Neural cell (in vitro differentiated cells): Measurements from ENCODE around the gene SYNJ1. TPM values are rescaled to one million over a fixed set of nuclear protein-coding genes. Genes with fewer than 3 reads are reported as not detected.
A peak's percentile ranks its signal among the peaks of the same experiment; 100 is the strongest.
"Not testable (repeated sequence)": the region's sequence is repeated elsewhere in the genome, so short reads cannot be mapped to it uniquely, and the experiment has no call there.

Experiments used
- H2AFZ ChIP-seq: fragments of 200-600, 300-800 bp; sonication (generic), shearing (Covaris generic); 2 replicates; pipeline ENCODE4 v1.6.0; 2014; ENCODE audit warnings: low read depth, mild to moderate bottlenecking, antibody characterized with exemption, low read length, moderate library complexity
- H3F3A ChIP-seq: fragments of 200-600 bp; shearing (Covaris generic); 2 replicates; pipeline ENCODE4 v1.6.1; 2016; ENCODE audit warnings: mild to moderate bottlenecking, moderate library complexity, mixed read lengths, antibody characterized with exemption, low read length; ENCODE audit not compliant: insufficient read depth, poor library complexity, severe bottlenecking
- H3K27ac ChIP-seq: fragments of 200-600, 300-800 bp; sonication (generic), shearing (Covaris generic); 2 replicates; pipeline ENCODE4 v1.5.1; 2014; ENCODE audit warnings: mild to moderate bottlenecking, low read length, moderate library complexity
- H3K27me3 ChIP-seq: fragments of 300-800, 200-600 bp; sonication (generic), shearing (Covaris generic); 2 replicates; pipeline ENCODE4 v1.6.0; 2014; ENCODE audit warnings: mild to moderate bottlenecking, low read depth, low read length, moderate library complexity; ENCODE audit not compliant: insufficient read depth
- H3K36me3 ChIP-seq: fragments of 300-800, 200-600 bp; sonication (generic), shearing (Covaris generic); 2 replicates; pipeline ENCODE4 v1.5.1; 2014; ENCODE audit warnings: mild to moderate bottlenecking, antibody characterized with exemption, low read length, moderate library complexity; ENCODE audit not compliant: insufficient read depth
- H3K4me2 ChIP-seq: fragments of 300-800, 200-600 bp; sonication (generic), shearing (Covaris generic); 2 replicates; pipeline ENCODE4 v1.6.0; 2014; ENCODE audit warnings: mild to moderate bottlenecking, low read length
- H3K4me3 ChIP-seq: fragments of 300-800, 200-600 bp; sonication (generic), shearing (Covaris generic); 2 replicates; pipeline ENCODE4 v1.5.1; 2014; ENCODE audit warnings: mild to moderate bottlenecking, low read length, moderate library complexity
- H3K79me2 ChIP-seq: fragments of 200-600 bp; shearing (Covaris generic); replicated peaks from 2 replicates; pipeline ENCODE4 v1.6.0; 2014; ENCODE audit warnings: mild to moderate bottlenecking, low read length, moderate library complexity; ENCODE audit not compliant: insufficient read depth
- H3K9ac ChIP-seq: fragments of 300-800, 200-600 bp; sonication (generic), shearing (Covaris generic); 2 replicates; pipeline ENCODE4 v1.6.1; 2016; ENCODE audit warnings: mild to moderate bottlenecking, low read length, mixed read lengths
- H3K9me2 ChIP-seq: fragments of 200-600 bp; shearing (Covaris generic); 2 replicates; pipeline ENCODE4 v1.6.1; 2016; ENCODE audit warnings: mild to moderate bottlenecking, low read length, mixed read lengths; ENCODE audit not compliant: insufficient read depth
- H3K9me3 ChIP-seq: fragments of 200-600, 300-800 bp; sonication (generic), shearing (Covaris generic); 2 replicates; pipeline ENCODE4 v1.6.1; 2016; ENCODE audit warnings: mild to moderate bottlenecking, mixed run types, low read length, moderate library complexity, mixed read lengths
- H4K20me1 ChIP-seq: fragments of 200-600 bp; shearing (Covaris generic); 2 replicates; pipeline ENCODE4 v1.6.1; 2016; ENCODE audit warnings: mild to moderate bottlenecking, mixed run types; ENCODE audit not compliant: insufficient read depth
- CTCF ChIP-seq: fragments of 450-650 bp; IDR thresholded peaks from 2 replicates; pipeline ENCODE4 v1.5.1; 2014; ENCODE audit warnings: antibody characterized with exemption, mild to moderate bottlenecking, moderate library complexity; ENCODE audit not compliant: poor library complexity, severe bottlenecking
- EP300 ChIP-seq: fragments of 450-650 bp; conservative IDR thresholded peaks from 2 replicates; pipeline ENCODE4 v1.6.1; 2014; ENCODE audit warnings: antibody characterized with exemption, mild to moderate bottlenecking, moderate library complexity; ENCODE audit not compliant: poor library complexity, severe bottlenecking
- EZH2 ChIP-seq: fragments of 200-600, 300-800 bp; shearing (Covaris generic), sonication (generic); IDR thresholded peaks from 2 replicates; pipeline ENCODE4 v1.6.1; 2014; ENCODE audit warnings: antibody characterized with exemption, low read length, borderline replicate concordance, mild to moderate bottlenecking; ENCODE audit not compliant: insufficient read depth, poor library complexity, severe bottlenecking
- MXI1 ChIP-seq: fragments of 450-650 bp; conservative IDR thresholded peaks from 2 replicates; pipeline ENCODE4 v1.6.1; 2014; ENCODE audit warnings: antibody characterized with exemption, mild to moderate bottlenecking; ENCODE audit not compliant: poor library complexity, severe bottlenecking
- POLR2AphosphoS5 ChIP-seq: IDR thresholded peaks from 2 replicates; pipeline ENCODE4 v1.6.1; 2012
- RAD21 ChIP-seq: fragments of 450-650 bp; conservative IDR thresholded peaks from 2 replicates; pipeline ENCODE4 v1.6.1; 2014; ENCODE audit warnings: antibody characterized with exemption, mild to moderate bottlenecking, moderate library complexity
- REST ChIP-seq: IDR thresholded peaks from 2 replicates; pipeline ENCODE4 v1.6.1; 2012; ENCODE audit warnings: borderline replicate concordance
- SMC3 ChIP-seq: fragments of 450-650 bp; conservative IDR thresholded peaks from 2 replicates; pipeline ENCODE4 v1.6.1; 2014; ENCODE audit warnings: antibody characterized with exemption, mild to moderate bottlenecking, moderate library complexity; ENCODE audit not compliant: poor library complexity
- TAF1 ChIP-seq: IDR thresholded peaks from 2 replicates; pipeline ENCODE4 v1.6.1; 2012; ENCODE audit warnings: low read depth
- polyA plus RNA-seq: library from polyadenylated mRNA; depleted of rRNA; stranded (reverse); fragments of >200 nt; gene quantifications from 2 replicates; pipeline ENCODE4 v1.2.3, GENCODE V29; 2014

Gene SYNJ1
- polyA plus RNA-seq, 1 donor from 2014 or later: 24.1 TPM

- no peak overlapping the region for H3K9ac ChIP-seq
- no peaks in the 10 kb centered on the region for H3F3A ChIP-seq
- no peaks in the 10 kb centered on the region for H4K20me1 ChIP-seq
- no peak overlapping the region for H3K4me2 ChIP-seq
- no peaks in the 10 kb centered on the region for H3K9me2 ChIP-seq
- no peaks in the 10 kb centered on the region for H3K9me3 ChIP-seq
- no peak overlapping the region for H2AFZ ChIP-seq
- H3K79me2 ChIP-seq: no peaks in the 10 kb centered on the region
- H3K36me3 ChIP-seq: no peaks in the 10 kb centered on the region
- TF ChIP-seq MXI1 (no peak), RAD21 (no peak), SMC3 (no peak), EP300 (no peak), POLR2AphosphoS5 (no peak), TAF1 (no peak), CTCF (no peak), EZH2 (no peak), REST (no peak)
- H3K27me3 ChIP-seq: no peaks in the 10 kb centered on the region
- H3K4me3 ChIP-seq: no peak overlapping the region
- H3K27ac ChIP-seq: no peak overlapping the region
Measured at GRCh38 chr21:32777269-32777668, 49.5 kb upstream of the SYNJ1 start.

- Histone ChIP-seq H3K27me3 (no peaks in the 10 kb centered on the region), H3K4me2 (no peak overlapping the region), H3K79me2 (no peaks in the 10 kb centered on the region), H3K36me3 (no peaks in the 10 kb centered on the region), H3K4me3 (no peak overlapping the region), H2AFZ (no peak overlapping the region), H3K9me2 (no peaks in the 10 kb centered on the region), H3K27ac (no peak overlapping the region), H3K9ac (no peak overlapping the region), H3K9me3 (no peaks in the 10 kb centered on the region), H4K20me1 (no peaks in the 10 kb centered on the region), H3F3A (no peaks in the 10 kb centered on the region)
- TF ChIP-seq RAD21: no peak
- TF ChIP-seq MXI1: no peak
- no peak for TF ChIP-seq REST
- TF ChIP-seq POLR2AphosphoS5: no peak
- TF ChIP-seq EZH2: no peak
- TF ChIP-seq SMC3: no peak
Measured at GRCh38 chr21:32776743-32777142, 48.9 kb upstream of the SYNJ1 start.

DNA sequence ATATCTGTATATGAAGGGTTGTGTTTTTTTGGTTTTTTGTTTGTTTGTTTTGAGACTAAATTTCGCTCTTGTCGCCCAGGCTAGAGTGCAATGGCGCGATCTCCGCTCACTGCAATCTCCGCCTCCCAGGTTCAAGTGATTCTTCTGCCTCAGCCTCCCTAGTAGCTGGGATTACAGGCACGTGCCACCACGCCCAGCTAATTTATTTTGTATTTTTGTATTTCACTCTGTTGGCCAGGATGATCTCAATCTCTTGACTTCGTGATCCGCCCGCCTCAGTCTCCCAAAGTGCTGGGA is 45.2 kb upstream of the SYNJ1 start:
- H3K9me3 ChIP-seq, H3K27me3 ChIP-seq, H3F3A ChIP-seq, H3K27ac ChIP-seq, H3K9me2 ChIP-seq, H3K9ac ChIP-seq, H4K20me1 ChIP-seq, H3K36me3 ChIP-seq: not testable (repeated sequence)
- Histone ChIP-seq H3K4me3 (peak overlapping the region; percentile 92), H2AFZ (peak overlapping the region; percentile 78), H3K79me2 (peaks cover 31% of the 10 kb centered on the region), H3K4me2 (peak overlapping the region; percentile 100)
